Subcutaneous abdominal adipose tissue (tissue), 5 donors: ENCODE measurements around the gene C1QTNF1.
"Not testable (repeated sequence)": the region's sequence is repeated elsewhere in the genome, so short reads cannot be mapped to it uniquely, and the experiment has no call there.

Experiments used
- H3K27ac ChIP-seq: one replicate; pipeline ENCODE4 v1.7.0; 2013; ENCODE audit warnings: low read depth, mild to moderate bottlenecking, inconsistent platforms, low read length, moderate library complexity
- H3K27me3 ChIP-seq, 5 donors: one replicate each; pipeline ENCODE4 v1.7.0; 2013; ENCODE audit warnings: low read length in 5 of 5, inconsistent platforms in 1 of 5; ENCODE audit not compliant: control insufficient read depth in 5 of 5, insufficient read depth in 4 of 5
- H3K36me3 ChIP-seq, 5 donors: one replicate each; pipeline ENCODE4 v1.7.0; 2013; ENCODE audit warnings: low read length in 5 of 5; ENCODE audit not compliant: control insufficient read depth in 5 of 5, insufficient read depth in 5 of 5
- H3K4me1 ChIP-seq, 5 donors: one replicate each; pipeline ENCODE4 v1.7.0; 2013; ENCODE audit warnings: low read length in 5 of 5, mild to moderate bottlenecking in 3 of 5, moderate library complexity in 1 of 5; ENCODE audit not compliant: control insufficient read depth in 5 of 5, insufficient read depth in 5 of 5
- H3K4me3 ChIP-seq, 5 donors: one replicate each; pipeline ENCODE4 v1.7.0; 2013; ENCODE audit warnings: low read length in 5 of 5, low read depth in 1 of 5
- H3K9ac ChIP-seq, 5 donors: one replicate each; pipeline ENCODE4 v1.7.0; 2013; ENCODE audit warnings: low read length in 5 of 5, mild to moderate bottlenecking in 4 of 5, moderate library complexity in 3 of 5
- H3K9me3 ChIP-seq, 5 donors: one replicate each; pipeline ENCODE4 v1.7.0; 2013; ENCODE audit warnings: low read length in 5 of 5; ENCODE audit not compliant: control insufficient read depth in 5 of 5
- donor health status: healthy.
- donor health status: healthy.
- donor health status: healthy.
- donor health status: healthy.
- donor health status: healthy.

Gene C1QTNF1

DNA sequence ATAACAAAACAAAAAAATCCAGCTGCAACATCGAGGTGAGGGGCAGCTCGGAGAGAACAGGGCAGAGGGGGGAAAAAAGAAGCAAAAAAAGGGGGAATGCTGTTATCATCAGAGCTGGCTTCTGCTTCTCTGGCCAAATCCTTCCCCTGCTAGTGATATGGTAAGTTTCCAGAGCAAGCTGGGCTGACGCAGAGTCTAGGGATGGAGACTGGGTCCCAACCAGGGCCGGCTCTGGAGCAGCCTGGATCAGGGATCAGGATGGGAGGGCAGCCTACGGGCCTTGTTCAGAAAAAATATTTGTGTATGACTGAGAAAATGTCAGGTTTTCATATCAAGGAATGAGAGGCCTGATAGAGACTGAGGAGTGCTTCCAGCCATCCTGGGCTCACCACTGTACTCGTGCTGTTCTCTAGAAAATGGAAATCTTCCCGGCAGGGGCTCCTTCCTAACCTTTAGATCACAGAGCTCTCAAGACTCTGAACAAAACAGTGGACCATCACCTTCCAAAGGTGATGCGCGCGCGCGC, 726 bp upstream of the C1QTNF1 start:
- Histone ChIP-seq H3K4me1 (peaks cover 38 to 86% (median 86%) of the 10 kb centered on the region in 5 donors), H3K27me3 (peaks cover 0 to 6% (median 0%) of the 10 kb centered on the region in 5 donors), H3K27ac (peak overlapping the region; percentile 87), H3K9ac (peak overlapping the region in 4 of 5 donors; percentile 72 to 88 (median 81)), H3K9me3 (no peaks in the 10 kb centered on the region), H3K4me3 (peak overlapping the region; percentile 8 to 84 (median 78)), H3K36me3 (no peaks in the 10 kb centered on the region)

DNA sequence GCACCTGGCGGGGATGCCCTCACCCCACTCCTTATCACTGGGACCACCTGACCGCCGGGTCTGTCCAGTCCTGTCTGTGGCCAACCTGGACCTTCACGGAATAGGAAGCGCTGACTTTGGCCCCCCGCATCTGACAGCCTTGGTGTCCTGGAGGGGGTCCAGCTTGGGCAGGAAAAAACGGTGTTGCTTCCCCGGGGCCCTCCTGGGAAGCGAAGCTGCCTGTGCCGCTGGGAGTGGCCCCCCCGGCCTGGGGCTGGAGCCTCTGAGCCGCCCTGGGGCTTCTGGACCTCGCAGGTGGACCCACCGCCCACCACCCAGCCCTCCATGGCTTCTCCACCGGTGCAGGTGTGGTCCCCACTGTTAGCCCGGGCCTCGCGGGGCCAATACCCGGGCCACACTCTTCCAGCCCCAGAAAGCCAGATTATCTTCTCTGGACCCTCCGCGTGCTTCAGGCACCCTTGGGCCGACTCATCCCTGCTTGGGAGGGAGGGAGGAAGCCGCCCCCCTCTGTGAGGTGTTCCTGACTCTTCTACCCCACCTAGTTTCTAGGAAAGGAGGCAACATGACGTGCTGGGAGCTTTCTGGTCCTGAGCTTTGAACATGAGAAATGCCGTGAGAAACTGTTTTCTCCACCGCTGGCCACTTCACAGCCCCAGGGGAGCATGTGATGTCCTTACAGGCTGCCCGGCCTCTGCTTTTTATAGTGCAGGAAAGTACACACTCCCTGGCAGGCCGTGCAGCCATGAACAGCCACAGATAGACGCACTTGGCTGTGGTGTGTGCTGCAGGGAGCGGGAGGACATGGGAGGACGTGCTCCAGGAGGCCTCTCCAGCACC, 1.1 kb downstream of the C1QTNF1 start:
- peaks cover 0 to 6% (median 0%) of the 10 kb centered on the region in 5 donors for H3K27me3 ChIP-seq
- H3K27ac ChIP-seq: peak overlapping the region; percentile 87
- H3K9me3 ChIP-seq: no peaks in the 10 kb centered on the region
- H3K36me3 ChIP-seq: no peaks in the 10 kb centered on the region
- peaks cover 33 to 99% (median 96%) of the 10 kb centered on the region in 5 donors for H3K4me1 ChIP-seq
- H3K9ac ChIP-seq: peak overlapping the region; percentile 56 to 88 (median 81)
- H3K4me3 ChIP-seq: peak overlapping the region; percentile 71 to 84 (median 78)

DNA sequence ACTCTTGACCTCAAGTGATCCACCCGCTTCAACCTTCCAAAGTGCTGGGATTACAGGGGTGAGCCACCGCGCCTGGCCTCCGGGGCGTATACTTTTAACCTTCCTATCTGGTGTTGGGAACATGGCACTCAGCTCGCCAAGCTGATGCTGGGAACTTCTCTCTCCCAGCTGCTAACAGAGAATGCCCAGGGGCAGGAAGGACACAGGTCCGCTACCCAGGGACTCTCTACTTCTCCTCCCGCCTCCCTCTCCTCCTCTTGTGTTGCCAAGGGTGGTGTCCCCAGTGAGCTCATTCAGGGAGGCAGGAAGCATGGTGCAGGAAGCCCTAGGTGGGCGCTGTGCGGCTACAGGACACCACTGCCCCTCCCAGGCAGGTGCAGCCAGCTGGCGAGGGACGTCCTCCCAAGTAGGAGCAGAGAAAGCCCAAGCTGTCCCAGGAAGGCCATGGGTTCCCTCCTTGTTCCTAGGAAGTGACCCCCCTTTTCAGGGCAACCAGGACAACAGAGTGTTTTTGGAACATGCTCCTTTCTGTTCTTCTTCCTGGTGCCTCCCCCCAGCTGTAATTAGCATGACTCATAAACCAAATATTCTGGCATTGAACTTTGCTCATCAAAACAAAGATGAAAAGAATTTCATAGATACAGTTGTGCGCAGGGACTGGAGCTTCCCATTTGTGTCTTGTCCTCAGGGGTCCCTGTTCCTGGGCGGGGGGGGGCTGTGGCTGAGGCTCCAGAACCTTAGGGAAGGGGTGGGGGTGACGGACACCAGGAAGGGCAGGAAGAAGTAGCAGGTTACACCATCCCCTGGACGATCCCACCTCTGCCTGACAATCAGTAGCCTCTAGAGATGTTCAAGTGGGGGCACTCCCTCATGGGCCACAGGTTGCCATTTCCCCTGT, 2.7 kb downstream of the C1QTNF1 start:
- Histone ChIP-seq H3K27ac (peak overlapping the region; percentile 86), H3K9ac (peak overlapping the region; percentile 52 to 73 (median 53)), H3K9me3 (no peaks in the 10 kb centered on the region), H3K4me3 (peak overlapping the region; percentile 25 to 82 (median 44)), H3K27me3 (peaks cover 0 to 6% (median 0%) of the 10 kb centered on the region in 5 donors), H3K36me3 (no peaks in the 10 kb centered on the region), H3K4me1 (peaks cover 26 to 87% (median 82%) of the 10 kb centered on the region in 5 donors)

DNA sequence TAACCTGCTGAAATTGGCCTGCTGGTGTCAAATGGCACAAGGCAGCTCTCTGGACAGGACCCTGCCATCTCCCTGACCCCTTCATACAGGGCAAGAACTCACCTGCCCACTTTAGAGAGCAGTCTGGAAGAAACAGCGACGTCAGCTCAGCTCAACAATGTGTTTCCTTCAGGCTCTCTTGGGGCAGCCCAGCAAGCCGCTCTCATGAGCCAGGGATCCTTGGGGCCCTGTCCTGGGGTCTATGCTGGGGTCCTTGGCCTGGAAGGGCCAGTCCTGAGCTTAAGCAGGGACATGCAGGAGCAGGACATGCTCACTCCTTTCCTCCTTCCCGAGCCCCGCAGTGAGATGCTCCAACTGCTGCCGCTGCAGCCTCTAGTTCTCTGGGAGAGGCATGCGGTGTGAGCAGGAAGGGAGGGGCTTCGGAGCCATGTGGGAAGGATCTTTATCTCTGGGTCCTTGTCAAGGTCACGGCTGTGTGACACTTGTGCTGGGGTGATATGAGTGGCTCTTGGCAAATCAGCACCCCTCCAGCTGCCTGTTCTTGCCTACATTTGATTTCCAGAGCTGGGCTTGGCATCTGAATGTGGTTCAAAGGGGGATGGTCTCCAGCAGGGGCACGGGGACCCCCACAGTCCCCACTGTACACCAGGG, 3.4 kb downstream of the C1QTNF1 start:
- peaks cover 23 to 80% (median 75%) of the 10 kb centered on the region in 5 donors for H3K4me1 ChIP-seq
- H3K4me3 ChIP-seq: peak overlapping the region; percentile 22 to 50 (median 38)
- peak overlapping the region; percentile 52 to 73 (median 53) for H3K9ac ChIP-seq
- peak overlapping the region; percentile 86 for H3K27ac ChIP-seq
- no peaks in the 10 kb centered on the region for H3K9me3 ChIP-seq
- no peaks in the 10 kb centered on the region for H3K36me3 ChIP-seq
- peaks cover 0 to 6% (median 0%) of the 10 kb centered on the region in 5 donors for H3K27me3 ChIP-seq

DNA sequence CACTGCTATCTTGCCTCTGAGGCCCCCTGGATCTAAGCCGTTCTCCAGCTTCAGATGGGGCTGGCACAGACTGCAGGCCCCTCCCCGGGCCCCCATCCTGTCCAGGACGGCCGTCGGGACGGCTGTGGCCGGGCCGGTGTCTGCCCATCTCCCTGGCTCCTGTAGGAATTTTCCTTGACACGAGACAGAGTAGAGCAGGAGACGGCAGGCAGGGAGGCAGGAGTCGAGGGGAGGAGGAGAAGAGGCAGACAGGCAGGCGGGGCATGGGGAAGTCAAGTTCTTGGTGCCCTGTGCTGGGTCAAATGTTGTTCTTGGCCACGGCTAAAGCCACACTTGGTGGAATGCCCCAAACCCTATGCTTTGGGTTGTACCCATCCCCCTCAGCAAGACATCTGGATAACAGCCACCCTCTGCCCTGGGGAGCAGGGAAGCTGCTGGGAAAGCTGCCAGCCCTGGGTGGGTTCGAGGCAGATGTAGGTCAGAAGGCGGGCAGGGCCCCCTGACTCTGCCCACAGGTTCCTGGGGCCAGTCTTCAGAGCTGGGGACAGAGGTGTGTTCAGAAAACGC, 4.0 kb downstream of the C1QTNF1 start:
- Histone ChIP-seq H3K27me3 (peaks cover 0 to 6% (median 0%) of the 10 kb centered on the region in 5 donors), H3K4me3 (peak overlapping the region; percentile 17 to 50 (median 38)), H3K9me3 (no peaks in the 10 kb centered on the region), H3K36me3 (no peaks in the 10 kb centered on the region), H3K4me1 (peaks cover 19 to 75% (median 69%) of the 10 kb centered on the region in 5 donors), H3K9ac (peak overlapping the region in 4 of 5 donors; percentile 52 to 73 (median 57)), H3K27ac (peak overlapping the region; percentile 86)

DNA sequence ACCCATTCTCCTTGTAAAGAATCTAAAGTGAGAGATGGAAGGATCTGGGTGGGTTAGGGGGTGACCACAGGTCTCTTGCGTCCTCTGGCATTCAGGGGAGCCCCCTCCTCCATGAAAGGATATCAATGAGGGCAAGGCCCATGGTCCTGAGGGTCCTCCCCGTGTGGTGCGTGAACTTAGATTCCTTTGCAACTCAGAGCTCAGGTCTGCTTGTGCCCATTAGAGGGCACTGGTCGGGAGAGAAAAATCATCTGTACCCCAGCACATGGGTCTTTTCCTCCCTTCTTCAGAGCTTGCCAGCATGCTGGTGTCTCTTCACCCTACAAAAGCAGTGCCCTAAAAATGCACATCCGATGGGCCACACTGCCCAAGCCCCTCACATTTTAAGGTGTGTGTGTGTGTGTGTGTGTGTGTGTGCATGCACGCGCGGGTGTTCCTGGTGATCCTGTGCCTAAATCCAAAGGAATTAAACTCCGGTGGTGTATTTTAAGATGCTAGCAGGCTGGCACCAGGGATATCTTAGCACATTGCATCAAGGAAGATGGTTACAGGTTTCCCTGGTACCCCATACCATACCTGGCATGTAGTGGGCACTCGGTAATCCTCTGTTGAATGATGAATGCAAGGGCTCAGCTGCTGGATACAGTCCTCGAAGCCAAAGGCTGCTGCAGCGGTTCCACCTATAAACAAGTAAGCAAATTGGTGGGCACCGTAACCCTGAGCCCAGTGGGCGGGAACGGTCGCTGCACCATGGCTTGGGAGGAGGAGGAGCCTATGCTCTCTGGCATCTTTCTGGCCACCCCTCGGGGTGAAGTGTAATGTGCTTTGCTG, 4.7 kb downstream of the C1QTNF1 start:
- Histone ChIP-seq H3K4me3 (no peak overlapping the region), H3K9ac (peak overlapping the region in 2 of 5 donors; percentile 21 to 26), H3K27ac (peak overlapping the region; percentile 86), H3K27me3 (peaks cover 0 to 6% (median 0%) of the 10 kb centered on the region in 5 donors), H3K4me1 (peaks cover 19 to 75% (median 68%) of the 10 kb centered on the region in 5 donors), H3K9me3 (no peaks in the 10 kb centered on the region), H3K36me3 (no peaks in the 10 kb centered on the region)

DNA sequence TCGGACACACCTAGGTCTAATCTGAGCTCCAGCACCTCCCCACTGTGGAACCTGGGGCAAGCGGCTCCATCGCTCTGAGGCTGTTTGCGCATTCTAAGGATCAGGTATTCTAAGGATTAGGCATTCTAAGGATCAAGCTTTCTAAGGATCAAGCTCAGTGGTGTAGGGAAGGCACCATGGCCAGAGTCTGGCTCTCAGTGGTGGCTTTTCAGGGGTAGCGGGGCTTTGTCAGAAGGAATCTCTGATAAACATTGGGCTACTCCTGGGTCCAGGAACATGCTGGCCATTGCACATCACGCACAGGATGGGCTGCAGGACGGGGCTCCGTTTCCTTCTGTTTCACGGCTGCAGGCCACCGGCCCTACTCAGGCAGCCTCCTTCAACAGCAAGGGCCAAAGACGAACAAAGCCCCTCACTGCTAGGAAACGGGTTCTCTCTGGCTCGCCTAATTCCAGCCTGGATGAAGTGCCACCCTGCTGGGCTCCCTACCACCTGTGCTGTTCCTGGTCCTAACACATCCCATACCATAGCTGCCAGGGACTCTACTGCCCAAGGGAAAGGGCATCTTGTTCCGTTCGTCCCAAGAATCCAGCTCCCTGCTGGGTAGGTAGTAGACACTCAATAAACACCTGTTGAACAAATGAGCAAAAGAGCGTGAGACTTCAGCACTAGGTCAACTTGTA, 5.5 kb downstream of the C1QTNF1 start:
- H3K27me3 ChIP-seq: peaks cover 0 to 6% (median 0%) of the 10 kb centered on the region in 5 donors
- no peak overlapping the region for H3K4me3 ChIP-seq
- no peak overlapping the region for H3K27ac ChIP-seq
- no peaks in the 10 kb centered on the region for H3K9me3 ChIP-seq
- no peak overlapping the region for H3K9ac ChIP-seq
- H3K36me3 ChIP-seq: no peaks in the 10 kb centered on the region
- H3K4me1 ChIP-seq: peaks cover 20 to 75% (median 71%) of the 10 kb centered on the region in 5 donors

DNA sequence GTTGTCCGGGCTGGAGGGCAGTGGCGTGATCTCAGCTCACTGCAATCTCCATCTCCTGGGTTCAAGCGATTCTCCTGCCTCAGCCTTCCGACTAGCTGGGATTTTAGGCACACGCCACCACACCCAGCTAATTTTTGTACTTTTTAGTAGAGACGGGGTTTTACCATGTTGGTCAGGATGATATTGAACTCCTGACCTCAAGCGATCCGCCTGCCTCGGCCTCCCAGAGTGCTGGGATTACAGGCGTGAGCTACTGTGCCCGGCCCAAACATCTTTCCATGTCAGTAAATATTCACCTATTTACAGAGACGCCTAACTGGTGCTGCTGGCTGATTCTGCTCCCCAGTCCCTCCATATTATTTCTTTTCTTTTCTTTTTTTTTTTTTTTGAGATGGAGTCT, 6.7 kb downstream of the C1QTNF1 start:
- H3K27me3 ChIP-seq, H3K4me3 ChIP-seq, H3K9ac ChIP-seq, H3K36me3 ChIP-seq, H3K9me3 ChIP-seq, H3K27ac ChIP-seq: not testable (repeated sequence)
- peaks cover 18 to 72% (median 66%) of the 10 kb centered on the region in 5 donors for H3K4me1 ChIP-seq
